Natural killer cell treated with Interleukin-12 subunit alpha and Interleukin-12 subunit beta and Interleukin-15 and Interleukin-18, amount 100 ng/mL, for 72 hours (primary cell): Measurements from ENCODE around the gene ABI1. TPM values are rescaled to one million over a fixed set of nuclear protein-coding genes. Genes with fewer than 3 reads are reported as not detected.
"Not testable (repeated sequence)": the region's sequence is repeated elsewhere in the genome, so short reads cannot be mapped to it uniquely, and the experiment has no call there.

Experiments used
- ATAC-seq, 2 donors: fragments of 150-1000 bp; cut with Tn5 transposase in 1 of 2; sonication (Bioruptor Pico), chemical (Tn5 transposase) in 1 of 2; 2 replicates each; pipeline ENCODE4 v1.10.0; 2021
- DNase-seq: peaks from one replicate; pipeline ENCODE4 v3.0.0; 2022; ENCODE audit warnings: low spot score
- H3K27ac Mint-ChIP-seq, 2 donors: 1 replicate in 1 of 2; 2 replicates in 1 of 2; pipeline ENCODE4 v1.8.0; 2022; ENCODE audit warnings: mixed read lengths in 2 of 2, mild to moderate bottlenecking in 1 of 2, moderate library complexity in 1 of 2
- H3K27me3 Mint-ChIP-seq, 2 donors: 1 replicate in 1 of 2; 2 replicates in 1 of 2; pipeline ENCODE4 v1.8.0; 2022; ENCODE audit warnings: mixed read lengths in 2 of 2
- H3K36me3 Mint-ChIP-seq: one replicate; pipeline ENCODE4 v1.8.0; 2022; ENCODE audit warnings: mixed read lengths
- H3K4me1 Mint-ChIP-seq, 2 donors: 1 replicate in 1 of 2; 2 replicates in 1 of 2; pipeline ENCODE4 v1.8.0; 2022; ENCODE audit warnings: low read depth in 2 of 2, mixed read lengths in 2 of 2, mild to moderate bottlenecking in 1 of 2
- H3K4me3 Mint-ChIP-seq: one replicate; pipeline ENCODE4 v1.8.0; 2022; ENCODE audit warnings: mixed read lengths
- H3K9me3 Mint-ChIP-seq: 2 replicates; pipeline ENCODE4 v1.8.0; 2022; ENCODE audit warnings: mixed read lengths
- total RNA-seq, 2 donors: library from RNA; stranded (reverse); gene quantifications; one replicate each; pipeline ENCODE4 v1.2.3, GENCODE V29; 2022

The ABI1 gene
- total RNA-seq = 10 to 100 TPM; 42.1 to 66.7 TPM

- peak; percentile 98 for DNase-seq
- peaks cover 5% of the 10 kb centered on the region for H3K36me3 Mint-ChIP-seq
- no peaks in the 10 kb centered on the region for H3K9me3 Mint-ChIP-seq
- peak; percentile 95 for ATAC-seq
- H3K4me1 Mint-ChIP-seq = peaks cover 25 to 40% of the 10 kb centered on the region in 2 donors
- peak within 1 kb of the TSS; percentile 94 to 99 for H3K27ac Mint-ChIP-seq
- peaks cover 0 to 6% of the 10 kb centered on the region in 2 donors for H3K27me3 Mint-ChIP-seq
- H3K4me3 Mint-ChIP-seq = peak within 1 kb of the TSS; percentile 92
These were observed at the start of gene ABI1 for GRCh38 chr10:26860443-26861204. Gene ABI1 (minus strand): TSS chr10:26860958. CDS start chr10:26860863, 95 bp downstream.

DNA sequence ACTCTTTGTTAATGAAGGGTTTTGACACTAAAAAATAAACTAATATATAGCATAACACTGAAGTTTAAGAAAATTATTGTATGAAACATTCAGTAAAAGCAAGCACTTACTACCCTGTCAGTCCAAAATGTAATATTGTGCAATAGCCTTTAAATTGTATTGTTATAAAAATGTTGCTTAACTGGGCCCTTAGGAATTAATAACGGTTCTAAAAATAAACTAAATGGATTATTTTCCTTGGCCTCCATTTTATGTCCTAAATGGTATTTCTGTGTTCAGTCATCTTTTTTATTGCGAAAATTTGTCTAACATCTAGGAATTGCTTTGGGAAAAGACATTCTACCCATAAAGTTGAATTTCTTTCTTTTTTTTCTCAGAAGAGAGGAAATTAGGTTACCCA, 49.0 kb upstream of the ABI1 start:
- DNase-seq (no peak), ATAC-seq (no peak)
- no peaks in the 10 kb centered on the region for H3K36me3 Mint-ChIP-seq
- no peak overlapping the region for H3K4me3 Mint-ChIP-seq
- peaks cover 0 to 4% of the 10 kb centered on the region in 2 donors for H3K27me3 Mint-ChIP-seq
- no peaks in the 10 kb centered on the region for H3K9me3 Mint-ChIP-seq
- no peaks in the 10 kb centered on the region for H3K4me1 Mint-ChIP-seq
- no peak overlapping the region for H3K27ac Mint-ChIP-seq

DNA sequence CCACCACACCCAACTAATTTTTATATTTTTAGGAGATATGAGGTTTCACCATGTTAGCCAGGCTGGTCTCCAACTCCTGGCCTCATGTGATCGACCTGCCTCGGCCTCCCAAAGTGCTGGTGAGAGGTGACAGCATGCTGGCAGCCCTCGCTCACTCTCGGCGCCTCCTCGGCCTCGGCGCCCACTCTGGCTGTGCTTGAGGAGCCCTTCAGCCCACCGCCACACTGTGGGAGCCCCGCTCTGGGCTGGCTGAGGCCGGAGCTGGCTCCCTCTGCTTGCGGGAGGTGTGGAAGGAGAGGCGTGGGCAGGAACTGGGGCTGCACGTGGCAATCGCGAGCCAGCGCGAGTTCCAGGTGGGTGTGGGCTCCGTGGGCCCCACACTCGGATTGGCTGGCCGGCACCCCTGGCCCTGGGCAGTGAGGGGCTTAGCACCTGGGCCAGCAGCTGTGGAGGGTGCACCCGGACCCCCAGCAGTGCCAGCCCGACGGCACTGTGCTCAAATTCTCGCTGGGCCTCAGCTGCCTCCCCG, 44.6 kb upstream of the ABI1 start:
- not testable (repeated sequence) for H3K4me1 Mint-ChIP-seq, DNase-seq, H3K9me3 Mint-ChIP-seq, H3K27ac Mint-ChIP-seq, ATAC-seq, H3K27me3 Mint-ChIP-seq, H3K36me3 Mint-ChIP-seq, H3K4me3 Mint-ChIP-seq

DNA sequence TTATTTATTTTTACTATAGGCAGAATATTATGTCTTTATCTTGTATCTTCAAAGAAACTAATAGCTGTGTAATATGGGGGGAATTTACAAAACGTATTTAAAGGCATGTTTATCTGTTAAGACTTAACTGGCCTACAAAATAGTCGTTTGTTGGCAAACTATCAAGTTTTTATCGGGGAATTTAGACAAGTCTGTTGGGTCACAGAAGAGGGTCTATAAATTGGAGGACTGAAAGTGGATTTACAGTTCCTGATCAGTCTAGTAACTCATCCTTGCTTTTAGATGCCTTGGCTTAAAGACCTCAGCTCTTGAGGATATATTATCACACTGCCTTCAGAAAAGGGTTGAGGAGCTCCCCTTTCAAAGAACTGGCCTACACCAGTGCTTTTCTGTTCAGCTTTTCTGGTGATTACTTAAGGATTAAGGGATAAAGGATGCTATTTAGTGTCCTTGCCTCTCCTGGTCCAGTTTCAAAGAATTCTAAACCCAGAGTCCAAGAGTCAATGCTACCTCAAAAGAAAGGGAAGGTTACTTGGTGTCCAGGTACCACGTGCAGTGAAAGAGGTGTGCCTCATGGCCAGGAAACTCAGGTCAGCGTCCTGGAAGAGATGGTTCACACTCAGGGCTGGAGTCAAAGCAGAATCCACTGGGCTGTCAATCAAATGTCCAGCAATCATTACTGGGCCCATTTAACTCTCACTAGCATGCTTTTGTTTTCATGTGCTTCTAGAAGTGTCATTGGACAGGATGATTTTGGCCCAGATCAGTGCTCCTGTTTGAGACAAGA, 42.9 kb upstream of the ABI1 start:
- DNase-seq (no peak), ATAC-seq (no peak)
- Mint-ChIP-seq H3K36me3 (no peaks in the 10 kb centered on the region), H3K4me3 (no peak overlapping the region), H3K27me3 (peaks cover 8 to 13% of the 10 kb centered on the region in 2 donors), H3K9me3 (no peaks in the 10 kb centered on the region), H3K4me1 (no peaks in the 10 kb centered on the region), H3K27ac (no peak overlapping the region)

- DNase-seq, H3K36me3 Mint-ChIP-seq, H3K4me3 Mint-ChIP-seq, H3K4me1 Mint-ChIP-seq, H3K9me3 Mint-ChIP-seq, H3K27ac Mint-ChIP-seq, ATAC-seq: not testable (repeated sequence)
- peaks cover 8 to 15% of the 10 kb centered on the region in 2 donors for H3K27me3 Mint-ChIP-seq
These were observed 31.7 kb upstream of the ABI1 start for GRCh38 chr10:26892306-26892923.

- ATAC-seq (no peak), DNase-seq (no peak)
- H3K4me3 Mint-ChIP-seq = no peak overlapping the region
- H3K36me3 Mint-ChIP-seq = no peaks in the 10 kb centered on the region
- H3K27ac Mint-ChIP-seq = no peak overlapping the region
- no peaks in the 10 kb centered on the region for H3K4me1 Mint-ChIP-seq
- peaks cover 2% of the 10 kb centered on the region for H3K9me3 Mint-ChIP-seq
- peaks cover 6 to 8% of the 10 kb centered on the region in 2 donors for H3K27me3 Mint-ChIP-seq
These were observed 30.2 kb upstream of the ABI1 start for GRCh38 chr10:26890956-26891355.

DNA sequence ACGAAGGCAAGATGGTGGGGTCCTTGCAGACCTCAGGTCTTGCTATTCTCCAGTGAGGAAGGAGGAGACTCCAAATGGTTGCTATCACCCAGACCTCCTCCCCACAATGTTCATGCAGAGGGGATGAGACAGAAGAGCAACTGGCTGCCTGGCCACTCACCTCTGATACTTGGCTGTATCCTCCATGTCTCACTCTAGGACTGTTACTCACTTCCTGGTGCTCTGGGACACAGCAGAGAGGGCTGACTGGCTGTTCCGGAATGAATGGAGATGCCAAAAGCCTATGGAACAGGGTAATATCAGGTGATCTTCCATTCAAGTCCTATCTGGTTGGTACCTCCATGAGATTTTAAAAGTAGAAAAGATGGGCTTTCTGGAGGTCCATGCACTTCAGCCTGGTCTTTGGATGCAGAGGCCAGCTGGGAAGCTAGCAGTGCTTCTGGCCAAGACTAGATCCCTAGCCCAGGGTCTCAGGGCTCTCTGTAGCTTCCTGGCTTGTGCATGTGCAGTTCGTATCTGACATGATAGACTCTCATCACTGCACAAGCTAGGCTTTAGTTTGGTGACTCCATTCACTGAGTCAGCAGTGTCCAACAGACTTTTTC, 27.0 kb upstream of the ABI1 start:
- DNase-seq (no peak), ATAC-seq (peak in 1 of 2 donors; percentile 32)
- peaks cover 10 to 21% of the 10 kb centered on the region in 2 donors for H3K27me3 Mint-ChIP-seq
- no peaks in the 10 kb centered on the region for H3K9me3 Mint-ChIP-seq
- no peaks in the 10 kb centered on the region for H3K4me1 Mint-ChIP-seq
- H3K36me3 Mint-ChIP-seq = no peaks in the 10 kb centered on the region
- no peak overlapping the region for H3K4me3 Mint-ChIP-seq
- H3K27ac Mint-ChIP-seq = no peak overlapping the region

DNA sequence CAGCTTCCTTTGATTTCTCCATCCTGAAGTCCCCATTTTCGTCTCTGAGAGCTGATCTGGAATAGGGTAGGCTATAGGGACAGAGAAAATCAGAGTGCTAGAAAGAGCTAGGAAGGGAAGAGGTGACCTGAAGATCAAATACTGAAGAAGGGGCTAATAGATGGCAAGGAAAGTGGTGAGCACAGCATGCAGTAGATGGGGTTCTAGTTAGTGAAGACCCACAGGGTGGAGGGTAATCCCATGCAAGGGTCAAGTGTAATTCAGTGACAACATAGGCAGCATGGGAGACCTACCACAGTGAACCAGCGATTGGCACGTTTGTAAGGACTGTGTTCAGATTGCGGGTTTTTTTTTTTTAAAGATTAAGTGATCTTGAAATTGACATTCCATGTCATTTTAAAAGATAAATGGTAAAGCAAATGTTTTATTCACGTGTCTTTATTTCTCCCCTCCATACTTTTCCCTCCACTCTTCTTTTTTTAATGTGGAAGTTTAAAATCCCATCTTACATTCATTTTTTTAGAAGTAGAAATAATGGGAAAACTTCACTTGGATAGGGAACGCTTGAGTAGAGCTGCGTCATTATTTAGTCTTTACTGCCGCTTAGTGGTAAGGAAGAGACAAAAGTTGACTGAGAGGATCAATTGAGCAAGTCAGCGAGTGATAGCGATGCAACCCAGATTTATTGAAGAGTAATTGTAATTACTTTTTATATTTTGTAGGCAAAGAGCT, 21.0 kb upstream of the ABI1 start:
- H3K4me3 Mint-ChIP-seq = no peak overlapping the region
- ATAC-seq (peak; percentile 68 to 75), DNase-seq (no peak)
- H3K9me3 Mint-ChIP-seq = no peaks in the 10 kb centered on the region
- peaks cover 16 to 33% of the 10 kb centered on the region in 2 donors for H3K27me3 Mint-ChIP-seq
- no peaks in the 10 kb centered on the region for H3K36me3 Mint-ChIP-seq
- peaks cover 0 to 9% of the 10 kb centered on the region in 2 donors for H3K4me1 Mint-ChIP-seq
- H3K27ac Mint-ChIP-seq = no peak overlapping the region

DNA sequence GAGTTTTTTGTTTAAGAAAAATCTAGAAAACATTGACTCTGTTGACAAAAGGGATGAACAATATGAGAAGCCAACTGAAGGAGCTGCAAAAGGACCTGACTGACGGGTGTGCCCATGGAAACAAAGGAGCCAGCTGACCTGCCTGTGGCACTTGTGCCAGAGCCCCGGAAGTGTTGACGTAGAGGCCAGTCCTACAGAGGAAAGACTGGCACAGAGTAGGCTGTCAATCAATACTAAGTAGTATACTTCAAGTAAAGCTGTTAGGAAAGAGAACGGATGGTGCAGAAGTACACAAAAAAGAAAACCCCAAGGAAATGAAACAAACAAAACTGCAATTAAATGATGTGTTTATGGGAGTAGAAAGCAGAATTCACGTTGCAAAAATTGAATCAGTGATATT, 19.0 kb upstream of the ABI1 start:
- Mint-ChIP-seq H3K9me3 (no peaks in the 10 kb centered on the region), H3K27me3 (peaks cover 17 to 27% of the 10 kb centered on the region in 2 donors), H3K4me3 (no peak overlapping the region), H3K27ac (no peak overlapping the region), H3K36me3 (no peaks in the 10 kb centered on the region), H3K4me1 (peaks cover 0 to 9% of the 10 kb centered on the region in 2 donors)
- DNase-seq (no peak), ATAC-seq (no peak)

GRCh38 chr10:26870766-26871165, 10.0 kb upstream of the ABI1 start:
- Mint-ChIP-seq H3K9me3 (no peaks in the 10 kb centered on the region), H3K27me3 (peaks cover 7 to 13% of the 10 kb centered on the region in 2 donors), H3K27ac (no peak overlapping the region), H3K36me3 (no peaks in the 10 kb centered on the region), H3K4me3 (no peak overlapping the region), H3K4me1 (peaks cover 0 to 4% of the 10 kb centered on the region in 2 donors)
- ATAC-seq = no peak
- DNase-seq = no peak

GRCh38 chr10:26869528-26869927, 8.8 kb upstream of the ABI1 start:
- H3K27ac Mint-ChIP-seq = no peak overlapping the region
- no peak for ATAC-seq

GRCh38 chr10:26863351-26864076, 2.8 kb upstream of the ABI1 start:
- H3K9me3 Mint-ChIP-seq = no peaks in the 10 kb centered on the region
- DNase-seq (no peak), ATAC-seq (no peak)
- peaks cover 7 to 11% of the 10 kb centered on the region in 2 donors for H3K27me3 Mint-ChIP-seq
- H3K36me3 Mint-ChIP-seq = peaks cover 5% of the 10 kb centered on the region
- no peak overlapping the region for H3K27ac Mint-ChIP-seq
- H3K4me3 Mint-ChIP-seq = no peak overlapping the region
- H3K4me1 Mint-ChIP-seq = peaks cover 12 to 26% of the 10 kb centered on the region in 2 donors

More at GRCh38 chr10:26869528-26869927, 8.8 kb upstream of the ABI1 start:
- Mint-ChIP-seq H3K36me3 (no peaks in the 10 kb centered on the region), H3K4me3 (no peak overlapping the region), H3K4me1 (peaks cover 0 to 4% of the 10 kb centered on the region in 2 donors), H3K27me3 (peaks cover 7 to 13% of the 10 kb centered on the region in 2 donors), H3K9me3 (no peaks in the 10 kb centered on the region)
- DNase-seq = no peak
